ENCODE results near the gene AQP11.
"Not testable (repeated sequence)": the region's sequence is repeated elsewhere in the genome, so short reads cannot be mapped to it uniquely, and the experiment has no call there.

AQP11 gene

DNA sequence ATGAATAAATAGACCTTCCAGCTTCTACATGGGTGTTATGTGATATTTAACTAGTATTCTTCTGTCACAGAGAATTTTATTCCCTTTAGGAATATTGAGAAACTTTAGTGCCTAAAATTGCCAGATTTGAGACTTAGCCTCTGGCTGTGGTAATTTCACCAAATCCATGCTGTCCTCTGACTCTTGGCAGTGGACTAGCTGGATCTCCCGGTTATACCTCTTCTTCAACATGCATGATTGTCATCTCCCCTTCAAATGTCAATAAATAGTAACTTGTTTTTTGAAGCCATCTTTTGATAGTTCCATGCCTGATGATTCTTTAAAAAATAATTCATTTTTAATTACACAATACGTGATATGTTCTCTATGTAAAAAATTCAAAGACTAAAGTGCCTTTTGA lies 8.4 kb downstream of the AQP11 start:
- Histone ChIP-seq H3K36me3 (ENCODE audit: insufficient read depth, low read depth, low read length) (no peaks in the 10 kb centered on the region), H3K4me3 (ENCODE audit: low read length) (no peak overlapping the region), H3K27ac (ENCODE audit: low read length) (no peak overlapping the region), H3K9ac (ENCODE audit: low read depth, low read length) (no peak overlapping the region), H3K4me1 (ENCODE audit: insufficient read depth, low read length) (peaks cover 6% of the 10 kb centered on the region), H3K27me3 (ENCODE audit: insufficient read depth, low read length) (no peaks in the 10 kb centered on the region), H3K9me3 (ENCODE audit: insufficient read depth, low read depth, low read length) (no peaks in the 10 kb centered on the region)

GRCh38 chr11:77602381-77603088 lies 12.8 kb downstream of the AQP11 start:
- Histone ChIP-seq H3K9ac (ENCODE audit: low read depth, low read length) (no peak overlapping the region), H3K4me3 (ENCODE audit: low read length) (no peak overlapping the region), H3K27me3 (ENCODE audit: insufficient read depth, low read length) (no peaks in the 10 kb centered on the region), H3K36me3 (ENCODE audit: insufficient read depth, low read depth, low read length) (peaks cover 18% of the 10 kb centered on the region), H3K4me1 (ENCODE audit: insufficient read depth, low read length) (peaks cover 6% of the 10 kb centered on the region), H3K27ac (ENCODE audit: low read length) (no peak overlapping the region), H3K9me3 (ENCODE audit: insufficient read depth, low read depth, low read length) (no peaks in the 10 kb centered on the region)

DNA sequence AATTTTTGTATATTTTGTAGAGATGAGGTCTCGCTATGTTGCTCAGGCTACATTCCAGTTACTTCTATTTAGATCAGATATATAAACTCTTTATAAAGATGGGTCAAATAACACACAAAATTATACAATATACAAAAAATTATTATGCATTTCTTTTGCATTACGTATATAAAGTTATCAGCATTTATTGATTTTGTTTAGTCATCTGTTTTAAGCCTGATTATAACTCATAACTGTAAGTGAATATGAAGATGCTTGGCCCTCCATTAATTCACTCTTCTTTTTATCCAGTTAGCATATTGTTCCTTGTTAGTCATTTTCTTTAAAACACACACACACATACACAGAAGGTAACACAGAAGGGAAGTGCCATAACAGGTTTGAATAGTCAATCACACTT lies 14.5 kb downstream of the AQP11 start:
- Histone ChIP-seq H3K4me3 (ENCODE audit: low read length) (no peak overlapping the region), H3K9ac (ENCODE audit: low read depth, low read length) (no peak overlapping the region), H3K27ac (ENCODE audit: low read length) (no peak overlapping the region), H3K36me3 (ENCODE audit: insufficient read depth, low read depth, low read length) (peaks cover 36% of the 10 kb centered on the region), H3K9me3 (ENCODE audit: insufficient read depth, low read depth, low read length) (no peaks in the 10 kb centered on the region), H3K4me1 (ENCODE audit: insufficient read depth, low read length) (peaks cover 6% of the 10 kb centered on the region), H3K27me3 (ENCODE audit: insufficient read depth, low read length) (no peaks in the 10 kb centered on the region)

- Histone ChIP-seq H3K27ac (ENCODE audit: low read length) (no peak overlapping the region), H3K36me3 (ENCODE audit: insufficient read depth, low read depth, low read length) (peaks cover 70% of the 10 kb centered on the region)
These were observed 19.5 kb downstream of the AQP11 start for GRCh38 chr11:77609234-77609633.

DNA sequence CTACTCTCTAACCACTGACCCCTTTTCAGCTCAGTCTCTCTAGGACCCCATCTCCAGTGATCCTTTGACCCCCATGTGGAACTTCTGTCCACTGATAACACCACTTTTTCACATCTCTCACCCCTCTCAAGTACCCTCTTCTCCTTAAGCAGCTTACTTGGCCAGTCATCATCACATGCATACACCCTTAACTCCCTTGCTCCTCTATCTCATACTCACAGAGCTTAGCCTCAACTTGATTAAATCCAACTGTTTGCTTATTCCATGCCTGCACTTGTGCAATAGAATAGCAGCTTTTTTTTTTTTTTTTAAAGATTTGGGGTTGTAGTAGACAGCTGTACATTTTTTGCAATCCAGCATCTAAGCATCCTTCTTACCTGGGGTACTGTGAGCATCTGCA lies 22.2 kb downstream of the AQP11 start:
- Histone ChIP-seq H3K9ac (ENCODE audit: low read depth, low read length) (no peak overlapping the region), H3K27ac (ENCODE audit: low read length) (no peak overlapping the region), H3K27me3 (ENCODE audit: insufficient read depth, low read length) (no peaks in the 10 kb centered on the region), H3K9me3 (ENCODE audit: insufficient read depth, low read depth, low read length) (no peaks in the 10 kb centered on the region), H3K36me3 (ENCODE audit: insufficient read depth, low read depth, low read length) (peaks cover 84% of the 10 kb centered on the region), H3K4me3 (ENCODE audit: low read length) (no peak overlapping the region), H3K4me1 (ENCODE audit: insufficient read depth, low read length) (no peaks in the 10 kb centered on the region)

More at GRCh38 chr11:77609234-77609633, 19.5 kb downstream of the AQP11 start:
- Histone ChIP-seq H3K4me1 (ENCODE audit: insufficient read depth, low read length) (no peaks in the 10 kb centered on the region), H3K9ac (ENCODE audit: low read depth, low read length) (no peak overlapping the region), H3K27me3 (ENCODE audit: insufficient read depth, low read length) (no peaks in the 10 kb centered on the region), H3K4me3 (ENCODE audit: low read length) (no peak overlapping the region), H3K9me3 (ENCODE audit: insufficient read depth, low read depth, low read length) (no peaks in the 10 kb centered on the region)

DNA sequence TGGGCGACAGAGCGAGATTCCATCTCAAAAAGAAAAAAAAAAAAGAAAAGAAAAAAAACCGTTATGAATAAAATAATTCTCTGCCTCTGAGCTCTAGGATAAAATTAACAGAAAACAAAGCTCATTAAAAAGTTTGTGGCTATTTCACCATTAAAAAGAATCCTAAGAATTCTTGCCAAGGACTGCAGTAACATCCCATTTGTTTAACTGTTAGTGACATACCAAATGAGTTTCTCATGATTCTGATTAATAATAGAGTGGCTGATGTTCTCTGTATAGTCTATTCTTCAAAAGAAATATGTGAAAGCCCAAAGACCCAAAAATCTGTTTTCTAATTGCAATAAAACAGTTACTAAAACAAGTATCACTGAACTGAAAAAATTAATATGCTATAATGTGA lies 28.1 kb downstream of the AQP11 start:
- Histone ChIP-seq H3K4me1 (ENCODE audit: insufficient read depth, low read length) (no peaks in the 10 kb centered on the region), H3K27ac (ENCODE audit: low read length) (no peak overlapping the region), H3K9me3 (ENCODE audit: insufficient read depth, low read depth, low read length) (no peaks in the 10 kb centered on the region), H3K27me3 (ENCODE audit: insufficient read depth, low read length) (no peaks in the 10 kb centered on the region), H3K9ac (ENCODE audit: low read depth, low read length) (no peak overlapping the region), H3K4me3 (ENCODE audit: low read length) (no peak overlapping the region), H3K36me3 (ENCODE audit: insufficient read depth, low read depth, low read length) (peaks cover 83% of the 10 kb centered on the region)

DNA sequence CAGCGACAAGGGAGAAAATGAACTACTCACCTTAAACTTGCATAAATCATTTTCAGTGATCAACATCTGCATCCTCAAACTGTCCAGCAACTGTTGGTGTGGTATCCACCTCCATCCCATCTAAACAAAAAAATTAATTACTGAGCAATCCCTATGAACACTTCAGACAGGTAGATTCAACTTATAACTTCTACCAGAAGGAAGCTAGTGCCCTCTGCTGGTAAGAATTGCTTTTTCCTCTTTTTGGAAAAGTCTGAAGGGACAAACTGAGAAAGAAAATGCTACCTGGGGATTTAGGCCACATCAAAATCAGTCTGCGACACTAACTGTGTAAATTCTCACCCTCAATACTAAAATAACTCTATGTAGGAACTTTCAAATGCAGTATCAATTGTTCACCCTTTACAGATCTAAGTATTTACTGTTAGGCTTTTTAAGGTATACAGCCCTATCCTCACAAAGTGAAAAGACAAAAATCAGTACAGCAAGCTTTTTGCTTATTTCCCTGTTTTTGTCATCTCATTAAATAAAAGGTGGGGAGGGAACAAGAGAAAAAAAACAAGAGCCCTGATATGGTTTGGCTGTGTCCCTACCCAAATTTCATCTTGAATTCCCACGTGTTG lies 29.9 kb downstream of the AQP11 start:
- Histone ChIP-seq H3K4me1 (ENCODE audit: insufficient read depth, low read length) (no peaks in the 10 kb centered on the region), H3K9me3 (ENCODE audit: insufficient read depth, low read depth, low read length) (no peaks in the 10 kb centered on the region), H3K4me3 (ENCODE audit: low read length) (no peak overlapping the region), H3K9ac (ENCODE audit: low read depth, low read length) (no peak overlapping the region), H3K36me3 (ENCODE audit: insufficient read depth, low read depth, low read length) (peaks cover 84% of the 10 kb centered on the region), H3K27ac (ENCODE audit: low read length) (no peak overlapping the region), H3K27me3 (ENCODE audit: insufficient read depth, low read length) (no peaks in the 10 kb centered on the region)

GRCh38 chr11:77630157-77630710 lies 40.5 kb downstream of the AQP11 start:
- Histone ChIP-seq H3K9me3 (ENCODE audit: insufficient read depth, low read depth, low read length) (no peaks in the 10 kb centered on the region), H3K4me1 (ENCODE audit: insufficient read depth, low read length) (no peaks in the 10 kb centered on the region), H3K27me3 (ENCODE audit: insufficient read depth, low read length) (no peaks in the 10 kb centered on the region), H3K36me3 (ENCODE audit: insufficient read depth, low read depth, low read length) (peaks cover 39% of the 10 kb centered on the region), H3K9ac (ENCODE audit: low read depth, low read length) (no peak overlapping the region), H3K27ac (ENCODE audit: low read length) (no peak overlapping the region), H3K4me3 (ENCODE audit: low read length) (no peak overlapping the region)

- not testable (repeated sequence) for H3K27ac ChIP-seq (ENCODE audit: low read length); H3K9ac ChIP-seq (ENCODE audit: low read depth, low read length); H3K27me3 ChIP-seq (ENCODE audit: insufficient read depth, low read length); H3K4me1 ChIP-seq (ENCODE audit: insufficient read depth, low read length); H3K9me3 ChIP-seq (ENCODE audit: insufficient read depth, low read depth, low read length); H3K4me3 ChIP-seq (ENCODE audit: low read length)
- peaks cover 24% of the 10 kb centered on the region for H3K36me3 ChIP-seq (ENCODE audit: insufficient read depth, low read depth, low read length)
These were observed 44.2 kb downstream of the AQP11 start for GRCh38 chr11:77633926-77634325.

- H3K27me3 ChIP-seq (ENCODE audit: insufficient read depth, low read length): no peaks in the 10 kb centered on the region
- peaks cover 5% of the 10 kb centered on the region; the same call in 1 of the 2 replicates for H3K9me3 ChIP-seq (ENCODE audit: insufficient read depth, low read depth, low read length)
- peaks cover 4% of the 10 kb centered on the region; the same call in 1 of the 2 replicates for H3K4me1 ChIP-seq (ENCODE audit: insufficient read depth, low read length)
- H3K36me3 ChIP-seq (ENCODE audit: insufficient read depth, low read depth, low read length): peaks cover 10% of the 10 kb centered on the region; the same call in 1 of the 2 replicates
- peak overlapping the region; percentile 96 for H3K9ac ChIP-seq (ENCODE audit: low read depth, low read length)
- peak overlapping the region; percentile 95 for H3K4me3 ChIP-seq (ENCODE audit: low read length)
- no peak overlapping the region for H3K27ac ChIP-seq (ENCODE audit: low read length)
These were observed 47.1 kb downstream of the AQP11 start for GRCh38 chr11:77636731-77637344.

DNA sequence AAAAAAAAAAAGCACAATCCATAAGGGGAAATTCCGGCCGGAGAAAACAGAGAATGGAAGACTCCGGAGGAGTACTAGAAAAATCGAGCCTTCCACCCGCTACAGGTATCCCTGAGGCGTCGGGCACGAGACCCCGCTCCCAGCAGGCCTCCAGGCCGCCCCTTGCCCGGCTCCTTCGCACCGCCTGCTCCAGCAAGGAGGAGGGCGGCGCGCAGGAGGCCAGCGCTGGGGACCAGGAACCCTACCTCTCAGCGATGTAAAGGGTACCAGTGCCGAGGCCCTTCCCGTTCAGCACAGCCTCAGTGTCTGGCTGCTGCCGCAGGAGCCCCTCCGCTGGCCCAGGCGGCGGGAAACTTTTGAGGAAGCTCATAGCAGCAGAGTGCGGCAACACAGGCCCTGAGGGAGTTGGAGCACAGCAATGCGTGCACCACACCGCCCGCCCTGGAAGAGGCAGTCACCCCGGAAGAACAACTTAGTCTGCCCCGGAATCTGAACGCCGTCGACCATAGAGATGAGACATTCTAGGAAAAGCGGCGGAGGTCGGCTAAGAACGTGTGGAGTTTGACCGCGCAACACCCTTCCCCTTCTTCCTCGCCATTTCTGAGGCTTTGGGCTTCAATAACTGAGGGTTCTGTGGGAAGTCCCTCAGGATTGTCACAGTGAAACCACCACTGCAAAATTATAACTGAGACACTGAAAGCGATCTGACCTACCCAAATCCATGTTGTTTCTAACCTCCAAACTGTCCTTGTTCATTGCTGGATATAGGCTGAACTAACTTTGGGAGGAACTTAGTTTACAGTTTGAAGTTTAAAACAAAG lies 47.8 kb downstream of the AQP11 start, which contains the start of gene CLNS1A:
Gene CLNS1A (minus strand): TSS at position 450 of the 821 bp plus-strand sequence. CDS start 80 bp downstream, at position 370.
- peaks cover 10% of the 10 kb centered on the region; the same call in 1 of the 2 replicates for H3K36me3 ChIP-seq (ENCODE audit: insufficient read depth, low read depth, low read length)
- H3K9ac ChIP-seq (ENCODE audit: low read depth, low read length): peak within 1 kb of the TSS; percentile 96
- peaks cover 5% of the 10 kb centered on the region; the same call in 1 of the 2 replicates for H3K9me3 ChIP-seq (ENCODE audit: insufficient read depth, low read depth, low read length)
- peaks cover 4% of the 10 kb centered on the region; the same call in 1 of the 2 replicates for H3K4me1 ChIP-seq (ENCODE audit: insufficient read depth, low read length)
- peak within 1 kb of the TSS; percentile 95 for H3K4me3 ChIP-seq (ENCODE audit: low read length)
- no peaks in the 10 kb centered on the region for H3K27me3 ChIP-seq (ENCODE audit: insufficient read depth, low read length)
- H3K27ac ChIP-seq (ENCODE audit: low read length): peak within 1 kb of the TSS; percentile 86
